Parathyroid adenoma (tissue), 2 donors: ENCODE measurements around the gene CFAP100.

ENCODE experiments used
- H2AFZ ChIP-seq: fragments of 300-600 bp; sonication (generic); one replicate; pipeline ENCODE4 v1.7.0; 2017; ENCODE audit warnings: antibody characterized with exemption, mild to moderate bottlenecking
- H3K27ac ChIP-seq: fragments of 300-600 bp; sonication (generic); one replicate; pipeline ENCODE4 v1.7.0; 2017
- H3K27me3 ChIP-seq: fragments of 300-600 bp; sonication (generic); one replicate; pipeline ENCODE4 v1.7.0; 2017; ENCODE audit warnings: low read length; ENCODE audit not compliant: control insufficient read depth, insufficient read depth
- H3K36me3 ChIP-seq: fragments of 300-600 bp; sonication (generic); one replicate; pipeline ENCODE4 v1.7.0; 2017; ENCODE audit warnings: low read length; ENCODE audit not compliant: control insufficient read depth, insufficient read depth
- H3K4me1 ChIP-seq: fragments of 300-600 bp; sonication (generic); one replicate; pipeline ENCODE4 v1.7.0; 2017; ENCODE audit warnings: control low read depth
- H3K4me2 ChIP-seq: fragments of 300-600 bp; sonication (generic); one replicate; pipeline ENCODE4 v1.7.0; 2017; ENCODE audit warnings: low read length
- H3K4me3 ChIP-seq: fragments of 300-600 bp; sonication (generic); one replicate; pipeline ENCODE4 v1.7.0; 2017; ENCODE audit warnings: low read depth, low read length
- H3K79me2 ChIP-seq: fragments of 300-600 bp; sonication (generic); one replicate; pipeline ENCODE4 v1.7.0; 2017; ENCODE audit warnings: control low read depth
- H3K9ac ChIP-seq: fragments of 300-600 bp; sonication (generic); one replicate; pipeline ENCODE4 v1.7.0; 2017; ENCODE audit warnings: mild to moderate bottlenecking
- H3K9me3 ChIP-seq: fragments of 300-600 bp; sonication (generic); one replicate; pipeline ENCODE4 v1.7.0; 2017; ENCODE audit warnings: low read length; ENCODE audit not compliant: control insufficient read depth
- CTCF ChIP-seq: fragments of 300-600 bp; sonication (generic); IDR thresholded peaks from one replicate; pipeline ENCODE4 v1.7.0; 2017; ENCODE audit warnings: antibody characterized with exemption, mild to moderate bottlenecking
- donor health status: primary hyperparathyroidism.

The CFAP100 gene

GRCh38 chr3:126468028-126468891 lies 73.6 kb downstream of the CFAP100 start:
- H3K27me3 ChIP-seq: no peaks in the 10 kb centered on the region
- H2AFZ ChIP-seq: no peak overlapping the region
- no peak overlapping the region for H3K27ac ChIP-seq
- no peak overlapping the region for H3K4me2 ChIP-seq
- H3K36me3 ChIP-seq: no peaks in the 10 kb centered on the region
- peaks cover 9% of the 10 kb centered on the region for H3K4me1 ChIP-seq
- no peak overlapping the region for H3K4me3 ChIP-seq
- no peak overlapping the region for H3K9ac ChIP-seq
- peaks cover 63% of the 10 kb centered on the region for H3K79me2 ChIP-seq
- no peaks in the 10 kb centered on the region for H3K9me3 ChIP-seq
- TF ChIP-seq CTCF: no peak

- Histone ChIP-seq H3K4me2 (no peak overlapping the region), H2AFZ (no peak overlapping the region), H3K27me3 (no peaks in the 10 kb centered on the region), H3K4me3 (no peak overlapping the region), H3K36me3 (no peaks in the 10 kb centered on the region), H3K9me3 (no peaks in the 10 kb centered on the region), H3K9ac (no peak overlapping the region), H3K79me2 (peaks cover 70% of the 10 kb centered on the region), H3K27ac (no peak overlapping the region), H3K4me1 (peaks cover 19% of the 10 kb centered on the region)
- no peak for TF ChIP-seq CTCF
Measured at GRCh38 chr3:126469479-126469878, 74.8 kb downstream of the CFAP100 start.

- H2AFZ ChIP-seq: no peak overlapping the region
- peak overlapping the region; percentile 57 for H3K4me2 ChIP-seq
- peaks cover 22% of the 10 kb centered on the region for H3K4me1 ChIP-seq
- H3K79me2 ChIP-seq: peaks cover 60% of the 10 kb centered on the region
- no peaks in the 10 kb centered on the region for H3K36me3 ChIP-seq
- TF ChIP-seq CTCF: no peak
- no peaks in the 10 kb centered on the region for H3K9me3 ChIP-seq
- H3K9ac ChIP-seq: no peak overlapping the region
- no peaks in the 10 kb centered on the region for H3K27me3 ChIP-seq
- H3K27ac ChIP-seq: no peak overlapping the region
- peak overlapping the region; percentile 6 for H3K4me3 ChIP-seq
Measured at GRCh38 chr3:126472277-126473006, 77.7 kb downstream of the CFAP100 start.

- H3K4me1 ChIP-seq: peaks cover 22% of the 10 kb centered on the region
- no peaks in the 10 kb centered on the region for H3K27me3 ChIP-seq
- no peaks in the 10 kb centered on the region for H3K36me3 ChIP-seq
- no peaks in the 10 kb centered on the region for H3K9me3 ChIP-seq
- peak overlapping the region; percentile 57 for H3K4me2 ChIP-seq
- H2AFZ ChIP-seq: no peak overlapping the region
- TF ChIP-seq CTCF: no peak
- H3K27ac ChIP-seq: no peak overlapping the region
- peaks cover 52% of the 10 kb centered on the region for H3K79me2 ChIP-seq
- no peak overlapping the region for H3K9ac ChIP-seq
- no peak overlapping the region for H3K4me3 ChIP-seq
Measured at GRCh38 chr3:126473292-126474168, 78.8 kb downstream of the CFAP100 start.
